ENCODE data around the gene KIAA0586. TPM values are rescaled to one million over a fixed set of nuclear protein-coding genes. Genes with fewer than 3 reads are reported as not detected.

The KIAA0586 gene
- total and polyA plus RNA-seq, 10 of the 15 experiments (the other 5 are each of a cell fraction or from before 2014, with no cell fraction given), result 7.1 to 27.6 (median 19.1) TPM

DNA sequence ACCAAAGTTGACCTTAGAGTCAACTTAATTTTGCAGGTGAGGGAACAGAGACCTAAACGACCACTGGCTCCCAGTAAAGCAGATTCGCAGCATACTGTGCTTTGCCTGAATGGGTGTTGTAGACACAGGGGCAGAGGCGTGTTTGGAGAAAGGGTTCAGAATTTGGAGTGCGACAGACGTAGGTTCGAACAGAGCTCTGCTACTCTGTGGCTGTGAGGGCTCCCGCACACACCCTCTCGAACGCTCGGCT lies 32.0 kb upstream of the KIAA0586 start:
- no peaks in the 10 kb centered on the region for H3K36me3 ChIP-seq (ENCODE audit: control insufficient read depth in 2 of 2, insufficient read depth in 2 of 2, low read length in 1 of 2)
- ChIA-PET SMC1A (ENCODE audit: uncharacterized antibody, unreplicated experiment) (interaction anchor here (0.9 to 1.6 kb wide), 2 partner anchors 286 to 287 kb away, joined by 3 read pairs; no protein-coding TSS in a partner anchor), POLR2A (no interaction called here), RAD21 (ENCODE audit: unreplicated experiment) (interaction anchor here (1.7 kb wide), 1 partner anchor 287 kb away, joined by 5 read pairs; no protein-coding TSS in a partner anchor), CTCF (interaction anchor here (0.8 to 3.0 kb wide), 13 partner anchors 9 to 287 kb away, joined by 3 to 19 read pairs (median 4); partner anchors contain the start of gene ARID4A)
- H3K27me3 ChIP-seq (replicated peaks in 1 of 2; ENCODE audit: control insufficient read depth in 2 of 2, insufficient read depth in 2 of 2, low read length in 1 of 2), result no peaks in the 10 kb centered on the region
- DNase-seq (ENCODE audit: low read depth, low spot score), result peak; percentile 5
- no peak overlapping the region for H3K27ac ChIP-seq (ENCODE audit: control insufficient read depth, insufficient read depth)
- no peaks in the 10 kb centered on the region for H3K79me2 ChIP-seq (ENCODE audit: control insufficient read depth, insufficient read depth, low read length)
- ATAC-seq, result no peak
- 9% methylated on average over 10 of the region's 10 CpGs for WGBS (ENCODE audit: insufficient coverage, insufficient replicate concordance, low lambda C conversion rate, missing lambda C conversion rate)
- in situ Hi-C loops (cut with MboI) (no loop called here), intact Hi-C loops (cut with micrococcal nuclease; ENCODE audit: unreplicated experiment) (loop anchor here (5.0 kb wide), 1 partner anchor 288 kb away; no protein-coding TSS in a partner anchor)
- peak overlapping the region; percentile 74 for H3K4me2 ChIP-seq (ENCODE audit: control insufficient read depth, insufficient read depth)
- no peak overlapping the region for H3K9ac ChIP-seq (ENCODE audit: control insufficient read depth, insufficient read depth, low read length)
- no peaks in the 10 kb centered on the region for H3K9me3 ChIP-seq (replicated peaks; ENCODE audit: control insufficient read depth, insufficient read depth, low read length)
- H2AFZ ChIP-seq (ENCODE audit: control insufficient read depth, low read depth, low read length), result peak overlapping the region; percentile 92
- no peaks in the 10 kb centered on the region for H4K20me1 ChIP-seq (ENCODE audit: control insufficient read depth, insufficient read depth)
- FAIRE-seq, result no peak
- no TSS peak for BruUV-seq (replicated peaks)
- peaks cover 4% of the 10 kb centered on the region; the same call in 1 of the 2 replicates for H3K4me1 ChIP-seq (ENCODE audit: control insufficient read depth, insufficient read depth, low read length)
- H3K4me3 ChIP-seq, result no peak overlapping the region
- TF ChIP-seq POLR2AphosphoS5 (IDR thresholded peaks at IDR 0.05; ENCODE audit: low read length) (0 out of 2 replicates have a peak, but pooled peaks have one; percentile 46), FOXM1 (IDR thresholded peaks at IDR 0.05; ENCODE audit: low read depth, low read length) (no peak), ZNF24 (IDR thresholded peaks at IDR 0.05) (no peak), MXI1 (IDR thresholded peaks at IDR 0.05; ENCODE audit: low read depth, low read length) (no peak), PML (IDR thresholded peaks at IDR 0.05; ENCODE audit: low read length) (no peak), TBL1XR1 (IDR thresholded peaks at IDR 0.05; ENCODE audit: low read depth, low read length) (no peak), HDGF (IDR thresholded peaks at IDR 0.05) (peak; percentile 54; the same call in 1 of the 2 replicates), FOXK2 (IDR thresholded peaks at IDR 0.05) (no peak), CBX5 (IDR thresholded peaks at IDR 0.05; ENCODE audit: low read depth) (no peak), CREB1 (IDR thresholded peaks at IDR 0.05; ENCODE audit: low read depth) (no peak), SMC3 (IDR thresholded peaks at IDR 0.05; ENCODE audit: borderline replicate concordance, low read length) (no peak), CBX3 (IDR thresholded peaks at IDR 0.05; ENCODE audit: borderline replicate concordance, low read depth) (no peak), MTA2 (IDR thresholded peaks at IDR 0.05; ENCODE audit: low read depth) (no peak), STAT3 (IDR thresholded peaks at IDR 0.05; ENCODE audit: low read depth, low read length) (no peak)
- TF ChIP-seq, protein P1, sequence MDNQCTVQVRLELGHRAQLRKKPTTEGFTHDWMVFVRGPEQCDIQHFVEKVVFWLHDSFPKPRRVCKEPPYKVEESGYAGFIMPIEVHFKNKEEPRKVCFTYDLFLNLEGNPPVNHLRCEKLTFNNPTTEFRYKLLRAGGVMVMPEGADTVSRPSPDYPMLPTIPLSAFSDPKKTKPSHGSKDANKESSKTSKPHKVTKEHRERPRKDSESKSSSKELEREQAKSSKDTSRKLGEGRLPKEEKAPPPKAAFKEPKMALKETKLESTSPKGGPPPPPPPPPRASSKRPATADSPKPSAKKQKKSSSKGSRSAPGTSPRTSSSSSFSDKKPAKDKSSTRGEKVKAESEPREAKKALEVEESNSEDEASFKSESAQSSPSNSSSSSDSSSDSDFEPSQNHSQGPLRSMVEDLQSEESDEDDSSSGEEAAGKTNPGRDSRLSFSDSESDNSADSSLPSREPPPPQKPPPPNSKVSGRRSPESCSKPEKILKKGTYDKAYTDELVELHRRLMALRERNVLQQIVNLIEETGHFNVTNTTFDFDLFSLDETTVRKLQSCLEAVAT (IDR thresholded peaks at IDR 0.05), result 0 out of 2 replicates have a peak, but pooled peaks have one; percentile 16
- TF ChIP-seq, protein P2, sequence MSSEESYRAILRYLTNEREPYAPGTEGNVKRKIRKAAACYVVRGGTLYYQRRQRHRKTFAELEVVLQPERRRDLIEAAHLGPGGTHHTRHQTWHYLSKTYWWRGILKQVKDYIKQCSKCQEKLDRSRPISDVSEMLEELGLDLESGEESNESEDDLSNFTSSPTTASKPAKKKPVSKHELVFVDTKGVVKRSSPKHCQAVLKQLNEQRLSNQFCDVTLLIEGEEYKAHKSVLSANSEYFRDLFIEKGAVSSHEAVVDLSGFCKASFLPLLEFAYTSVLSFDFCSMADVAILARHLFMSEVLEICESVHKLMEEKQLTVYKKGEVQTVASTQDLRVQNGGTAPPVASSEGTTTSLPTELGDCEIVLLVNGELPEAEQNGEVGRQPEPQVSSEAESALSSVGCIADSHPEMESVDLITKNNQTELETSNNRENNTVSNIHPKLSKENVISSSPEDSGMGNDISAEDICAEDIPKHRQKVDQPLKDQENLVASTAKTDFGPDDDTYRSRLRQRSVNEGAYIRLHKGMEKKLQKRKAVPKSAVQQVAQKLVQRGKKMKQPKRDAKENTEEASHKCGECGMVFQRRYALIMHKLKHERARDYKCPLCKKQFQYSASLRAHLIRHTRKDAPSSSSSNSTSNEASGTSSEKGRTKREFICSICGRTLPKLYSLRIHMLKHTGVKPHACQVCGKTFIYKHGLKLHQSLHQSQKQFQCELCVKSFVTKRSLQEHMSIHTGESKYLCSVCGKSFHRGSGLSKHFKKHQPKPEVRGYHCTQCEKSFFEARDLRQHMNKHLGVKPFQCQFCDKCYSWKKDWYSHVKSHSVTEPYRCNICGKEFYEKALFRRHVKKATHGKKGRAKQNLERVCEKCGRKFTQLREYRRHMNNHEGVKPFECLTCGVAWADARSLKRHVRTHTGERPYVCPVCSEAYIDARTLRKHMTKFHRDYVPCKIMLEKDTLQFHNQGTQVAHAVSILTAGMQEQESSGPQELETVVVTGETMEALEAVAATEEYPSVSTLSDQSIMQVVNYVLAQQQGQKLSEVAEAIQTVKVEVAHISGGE (CRISPR knock-in tag; IDR thresholded peaks at IDR 0.05), result no peak
- TF ChIP-seq, protein P3, sequence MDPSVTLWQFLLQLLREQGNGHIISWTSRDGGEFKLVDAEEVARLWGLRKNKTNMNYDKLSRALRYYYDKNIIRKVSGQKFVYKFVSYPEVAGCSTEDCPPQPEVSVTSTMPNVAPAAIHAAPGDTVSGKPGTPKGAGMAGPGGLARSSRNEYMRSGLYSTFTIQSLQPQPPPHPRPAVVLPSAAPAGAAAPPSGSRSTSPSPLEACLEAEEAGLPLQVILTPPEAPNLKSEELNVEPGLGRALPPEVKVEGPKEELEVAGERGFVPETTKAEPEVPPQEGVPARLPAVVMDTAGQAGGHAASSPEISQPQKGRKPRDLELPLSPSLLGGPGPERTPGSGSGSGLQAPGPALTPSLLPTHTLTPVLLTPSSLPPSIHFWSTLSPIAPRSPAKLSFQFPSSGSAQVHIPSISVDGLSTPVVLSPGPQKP (IDR thresholded peaks at IDR 0.05; ENCODE audit: low read depth, low read length), result no peak
- TF ChIP-seq, protein P4, sequence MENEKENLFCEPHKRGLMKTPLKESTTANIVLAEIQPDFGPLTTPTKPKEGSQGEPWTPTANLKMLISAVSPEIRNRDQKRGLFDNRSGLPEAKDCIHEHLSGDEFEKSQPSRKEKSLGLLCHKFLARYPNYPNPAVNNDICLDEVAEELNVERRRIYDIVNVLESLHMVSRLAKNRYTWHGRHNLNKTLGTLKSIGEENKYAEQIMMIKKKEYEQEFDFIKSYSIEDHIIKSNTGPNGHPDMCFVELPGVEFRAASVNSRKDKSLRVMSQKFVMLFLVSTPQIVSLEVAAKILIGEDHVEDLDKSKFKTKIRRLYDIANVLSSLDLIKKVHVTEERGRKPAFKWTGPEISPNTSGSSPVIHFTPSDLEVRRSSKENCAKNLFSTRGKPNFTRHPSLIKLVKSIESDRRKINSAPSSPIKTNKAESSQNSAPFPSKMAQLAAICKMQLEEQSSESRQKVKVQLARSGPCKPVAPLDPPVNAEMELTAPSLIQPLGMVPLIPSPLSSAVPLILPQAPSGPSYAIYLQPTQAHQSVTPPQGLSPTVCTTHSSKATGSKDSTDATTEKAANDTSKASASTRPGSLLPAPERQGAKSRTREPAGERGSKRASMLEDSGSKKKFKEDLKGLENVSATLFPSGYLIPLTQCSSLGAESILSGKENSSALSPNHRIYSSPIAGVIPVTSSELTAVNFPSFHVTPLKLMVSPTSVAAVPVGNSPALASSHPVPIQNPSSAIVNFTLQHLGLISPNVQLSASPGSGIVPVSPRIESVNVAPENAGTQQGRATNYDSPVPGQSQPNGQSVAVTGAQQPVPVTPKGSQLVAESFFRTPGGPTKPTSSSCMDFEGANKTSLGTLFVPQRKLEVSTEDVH (IDR thresholded peaks at IDR 0.05; ENCODE audit: low read depth, partially characterized antibody), result no peak

Data from GM12878 (cell line).